NOMO-1 treated with dmso at 0.1 percent for 144 hours (cell line): ENCODE measurements around the gene BMERB1.

Experiments
- DNase-seq: peaks from one replicate; lab custom pipeline; 2025; ENCODE audit not compliant: unreplicated experiment; lab: John Stamatoyannopoulos, UW

BMERB1 gene

GRCh38 chr16:15581127-15581815 is 146.9 kb downstream of the BMERB1 start:
- DNase-seq, result no peak

- DNase-seq, result no peak
Observed at GRCh38 chr16:15583526-15583925, 149.1 kb downstream of the BMERB1 start.

- no peak for DNase-seq
Observed at GRCh38 chr16:15585956-15586355, 151.6 kb downstream of the BMERB1 start.

GRCh38 chr16:15586716-15587115 is 152.3 kb downstream of the BMERB1 start:
- DNase-seq, result no peak

- DNase-seq, result no peak
Observed at GRCh38 chr16:15587152-15587825, 152.9 kb downstream of the BMERB1 start.

GRCh38 chr16:15592324-15592723 is 157.9 kb downstream of the BMERB1 start:
- DNase-seq, result no peak

- DNase-seq, result no peak
Observed at GRCh38 chr16:15593235-15593634, 158.8 kb downstream of the BMERB1 start.

GRCh38 chr16:15594711-15595320 is 160.4 kb downstream of the BMERB1 start:
- DNase-seq, result no peak

GRCh38 chr16:15597135-15597534 is 162.7 kb downstream of the BMERB1 start:
- no peak for DNase-seq

GRCh38 chr16:15597822-15598647 is 163.6 kb downstream of the BMERB1 start:
- no peak for DNase-seq

GRCh38 chr16:15598648-15599190 is 164.3 kb downstream of the BMERB1 start:
- DNase-seq, result no peak

GRCh38 chr16:15599303-15600070 is 165.1 kb downstream of the BMERB1 start:
- no peak for DNase-seq

GRCh38 chr16:15601212-15601879 is 167.0 kb downstream of the BMERB1 start:
- DNase-seq, result no peak

- DNase-seq, result no peak
Observed at GRCh38 chr16:15602285-15603044, 168.1 kb downstream of the BMERB1 start.

- DNase-seq, result no peak
Observed at GRCh38 chr16:15604460-15605440, 170.4 kb downstream of the BMERB1 start.

- no peak for DNase-seq
Observed at GRCh38 chr16:15605839-15606517, 171.6 kb downstream of the BMERB1 start.

- DNase-seq, result no peak
Observed at GRCh38 chr16:15606518-15607220, 172.3 kb downstream of the BMERB1 start.
